Ascending aorta (tissue), 2 donors: ENCODE data around the gene PAK2. TPM values are rescaled to one million over a fixed set of nuclear protein-coding genes. Genes with fewer than 3 reads are reported as not detected.

Experiments
- DNase-seq, 2 donors: peaks; one replicate each; pipeline ENCODE4 v3.0.0-alpha.2; 2019; ENCODE audit warnings: low spot score in 2 of 2
- H3K27ac ChIP-seq, 2 donors: fragments of 200-600 bp; sonication (generic); one replicate each; pipeline ENCODE4 v1.5.1; 2016 to 2017; ENCODE audit warnings: mild to moderate bottlenecking in 1 of 2
- H3K27me3 ChIP-seq: fragments of 200-600 bp; sonication (generic); one replicate; pipeline ENCODE4 v1.5.1; 2017
- H3K36me3 ChIP-seq, 2 donors: fragments of 200-600 bp; sonication (generic); one replicate each; pipeline ENCODE4 v1.5.1; 2016
- H3K4me1 ChIP-seq, 2 donors: fragments of 200-600 bp; sonication (generic); one replicate each; pipeline ENCODE4 v1.5.1; 2016 to 2017; ENCODE audit warnings: mild to moderate bottlenecking in 1 of 2
- H3K4me3 ChIP-seq, 2 donors: fragments of 200-600 bp; sonication (generic); one replicate each; pipeline ENCODE4 v1.5.1; 2016 to 2017; ENCODE audit warnings: mild to moderate bottlenecking in 1 of 2
- H3K9me3 ChIP-seq, 2 donors: fragments of 200-600 bp; sonication (generic); one replicate each; pipeline ENCODE4 v1.5.1; 2016
- intact Hi-C: fragments of 100-400 bp; cut with DNase I; formaldehyde crosslinking; loops from one replicate; pipeline ENCODE4 v1.15.1; 2023
- total RNA-seq: library from RNA; depleted of rRNA; stranded (reverse); fragments of >200 nt; gene quantifications from one replicate; pipeline ENCODE4 v1.1.0, GENCODE V29; 2016
- TF ChIP-seq, protein P1 (sequence below), 3 experiments: fragments of 200-600 bp in 2 of 3; fragments of 450-650 bp in 1 of 3; sonication (generic) in 2 of 3; IDR thresholded peaks; one replicate each; pipeline ENCODE4 v1.5.1; 2016 to 2019; ENCODE audit warnings: antibody characterized with exemption in 3 of 3, mild to moderate bottlenecking in 1 of 3, moderate library complexity in 1 of 3

PAK2 gene
- total RNA-seq, 1 donor from 2014 or later: 24.4 TPM

DNA sequence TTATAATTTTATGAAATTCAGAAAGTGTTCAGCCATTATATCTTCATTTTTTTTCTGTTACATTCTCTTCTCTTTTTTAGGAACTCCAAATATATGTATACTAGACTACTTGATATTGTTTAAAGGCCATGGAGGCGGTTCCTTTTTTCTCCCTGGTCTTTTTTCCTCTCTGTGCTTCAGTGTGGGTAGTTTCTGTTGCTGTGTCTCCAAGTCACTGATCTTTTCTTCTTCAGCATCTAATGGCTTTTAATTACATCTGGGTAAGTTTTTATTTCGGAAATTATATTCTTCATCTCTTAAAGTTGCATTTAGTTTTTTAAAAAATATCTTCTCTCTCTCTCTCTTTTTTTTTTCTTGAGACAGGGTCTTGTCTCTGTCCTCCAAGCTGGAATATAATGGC lies 18.6 kb upstream of the PAK2 start:
- intact Hi-C loops: no loop called here
- no peak overlapping the region for H3K27ac ChIP-seq
- no peaks in the 10 kb centered on the region for H3K27me3 ChIP-seq
- no peaks in the 10 kb centered on the region for H3K9me3 ChIP-seq
- no peaks in the 10 kb centered on the region for H3K4me1 ChIP-seq
- no peak for DNase-seq
- peaks cover 0 to 8% of the 10 kb centered on the region in 2 donors for H3K36me3 ChIP-seq
- TF ChIP-seq, protein P1, sequence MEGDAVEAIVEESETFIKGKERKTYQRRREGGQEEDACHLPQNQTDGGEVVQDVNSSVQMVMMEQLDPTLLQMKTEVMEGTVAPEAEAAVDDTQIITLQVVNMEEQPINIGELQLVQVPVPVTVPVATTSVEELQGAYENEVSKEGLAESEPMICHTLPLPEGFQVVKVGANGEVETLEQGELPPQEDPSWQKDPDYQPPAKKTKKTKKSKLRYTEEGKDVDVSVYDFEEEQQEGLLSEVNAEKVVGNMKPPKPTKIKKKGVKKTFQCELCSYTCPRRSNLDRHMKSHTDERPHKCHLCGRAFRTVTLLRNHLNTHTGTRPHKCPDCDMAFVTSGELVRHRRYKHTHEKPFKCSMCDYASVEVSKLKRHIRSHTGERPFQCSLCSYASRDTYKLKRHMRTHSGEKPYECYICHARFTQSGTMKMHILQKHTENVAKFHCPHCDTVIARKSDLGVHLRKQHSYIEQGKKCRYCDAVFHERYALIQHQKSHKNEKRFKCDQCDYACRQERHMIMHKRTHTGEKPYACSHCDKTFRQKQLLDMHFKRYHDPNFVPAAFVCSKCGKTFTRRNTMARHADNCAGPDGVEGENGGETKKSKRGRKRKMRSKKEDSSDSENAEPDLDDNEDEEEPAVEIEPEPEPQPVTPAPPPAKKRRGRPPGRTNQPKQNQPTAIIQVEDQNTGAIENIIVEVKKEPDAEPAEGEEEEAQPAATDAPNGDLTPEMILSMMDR (IDR thresholded peaks at IDR 0.05): no peak
- H3K4me3 ChIP-seq: no peak overlapping the region

DNA sequence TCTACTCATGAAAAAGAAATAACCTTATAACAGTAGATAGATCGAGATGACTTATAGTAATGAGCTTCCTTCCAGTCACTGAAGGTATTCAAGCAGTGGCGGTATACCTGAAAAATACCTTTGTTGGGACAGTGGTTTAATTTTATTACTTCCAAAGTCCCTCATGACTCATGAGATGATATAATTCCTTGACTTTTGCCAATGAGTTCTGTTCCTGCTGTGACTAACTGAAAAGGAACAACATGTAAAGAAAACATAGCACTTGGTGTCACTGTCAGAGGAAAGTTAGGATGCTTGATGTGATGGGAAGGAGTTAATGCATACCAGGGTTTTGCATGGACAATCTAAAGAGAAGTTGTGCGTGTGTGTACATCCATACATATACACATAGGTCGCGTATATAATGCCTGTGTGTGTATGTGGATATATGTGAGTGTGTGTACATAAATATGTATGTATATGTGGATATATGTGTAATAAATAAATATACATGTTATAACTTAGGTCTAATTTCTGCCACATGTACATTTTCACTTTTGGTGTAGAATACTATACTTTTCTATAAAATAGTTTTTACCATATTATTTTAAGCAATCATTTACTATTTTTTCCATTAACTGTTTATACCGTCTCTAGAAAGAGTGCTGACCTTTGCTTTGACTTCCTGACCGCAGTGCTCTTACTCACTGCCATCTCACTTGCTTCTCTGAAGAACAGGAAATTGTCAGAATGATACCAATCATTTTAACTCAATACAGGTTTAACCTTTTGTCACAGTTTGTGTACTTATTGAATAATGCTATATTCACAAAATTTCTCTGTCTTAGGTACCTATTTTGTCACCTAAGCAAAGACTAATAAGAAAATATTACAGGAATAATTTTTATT lies 12.6 kb upstream of the PAK2 start:
- intact Hi-C loops: no loop called here
- no peaks in the 10 kb centered on the region for H3K4me1 ChIP-seq
- no peak overlapping the region for H3K27ac ChIP-seq
- TF ChIP-seq, protein P1 (IDR thresholded peaks at IDR 0.05): no peak
- peaks cover 8 to 16% of the 10 kb centered on the region in 2 donors for H3K36me3 ChIP-seq
- DNase-seq: no peak
- H3K4me3 ChIP-seq: no peak overlapping the region
- no peaks in the 10 kb centered on the region for H3K27me3 ChIP-seq
- no peaks in the 10 kb centered on the region for H3K9me3 ChIP-seq

DNA sequence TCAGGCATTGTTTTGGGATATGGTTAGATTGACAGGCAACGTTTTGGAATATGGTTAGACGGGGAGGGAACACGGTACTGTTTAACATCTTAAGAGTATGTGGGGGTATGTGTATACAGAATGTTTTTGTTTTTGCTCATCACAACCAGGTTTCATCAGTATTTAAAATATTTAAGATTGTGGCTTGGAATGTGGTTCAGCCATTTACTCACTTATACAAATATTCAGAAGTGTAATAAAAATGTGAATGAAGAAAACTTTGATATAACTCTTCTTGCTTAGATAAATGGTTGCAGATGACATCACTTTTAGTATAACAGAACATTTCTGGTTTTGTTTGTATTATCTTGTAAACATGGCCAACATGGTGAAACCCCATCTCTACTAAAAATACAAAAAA lies 3.9 kb upstream of the PAK2 start:
- Histone ChIP-seq H3K27me3 (no peaks in the 10 kb centered on the region), H3K4me3 (no peak overlapping the region), H3K4me1 (no peaks in the 10 kb centered on the region), H3K9me3 (no peaks in the 10 kb centered on the region), H3K36me3 (no peaks in the 10 kb centered on the region), H3K27ac (no peak overlapping the region)
- intact Hi-C loops: loop anchor here (5.0 kb wide), 1 partner anchor 207 kb away; the partner anchor contains the start of gene NCBP2
- TF ChIP-seq, protein P1 (IDR thresholded peaks at IDR 0.05): no peak
- DNase-seq: no peak

DNA sequence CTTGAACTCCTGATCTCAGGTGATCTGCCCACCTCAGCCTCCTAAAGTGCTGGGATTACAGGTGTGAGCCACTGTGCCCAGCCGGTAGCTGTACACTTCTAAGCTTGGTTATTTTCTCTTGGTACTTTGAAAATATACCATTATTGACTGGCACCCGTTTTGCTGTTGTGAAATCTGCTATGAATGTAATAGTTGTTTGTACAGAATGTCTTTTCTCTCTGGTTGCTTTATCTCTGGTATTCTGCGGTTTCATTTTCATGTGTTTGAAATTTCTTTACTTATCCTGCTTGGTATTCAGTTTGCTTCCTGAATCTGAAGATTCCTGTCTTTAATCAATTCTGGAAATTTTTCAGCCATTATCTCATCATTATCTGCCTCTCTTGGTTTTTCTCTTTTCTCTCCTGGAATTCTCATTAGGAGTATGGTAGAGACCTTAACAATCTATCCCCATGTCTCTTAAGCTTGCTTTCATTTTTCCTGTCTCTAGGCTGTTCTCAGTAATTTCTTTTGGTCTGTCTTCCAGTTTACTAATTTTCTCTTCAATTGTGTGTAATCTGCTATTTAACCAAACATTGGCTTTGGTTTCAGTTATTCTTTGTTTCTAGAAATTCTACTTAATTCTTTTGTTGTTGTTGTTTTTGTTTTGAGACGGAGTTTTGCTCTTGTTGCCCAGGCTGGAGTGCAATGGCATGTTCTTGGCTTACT lies 2.8 kb upstream of the PAK2 start:
- no peaks in the 10 kb centered on the region for H3K9me3 ChIP-seq
- H3K36me3 ChIP-seq: no peaks in the 10 kb centered on the region
- H3K4me3 ChIP-seq: no peak overlapping the region
- no peaks in the 10 kb centered on the region for H3K27me3 ChIP-seq
- DNase-seq: no peak
- intact Hi-C loops: loop anchor here (5.0 kb wide), 1 partner anchor 205 kb away; the partner anchor contains the start of gene NCBP2
- H3K4me1 ChIP-seq: peaks cover 4 to 6% of the 10 kb centered on the region in 2 donors
- H3K27ac ChIP-seq: no peak overlapping the region
- TF ChIP-seq, protein P1 (IDR thresholded peaks at IDR 0.05): no peak

DNA sequence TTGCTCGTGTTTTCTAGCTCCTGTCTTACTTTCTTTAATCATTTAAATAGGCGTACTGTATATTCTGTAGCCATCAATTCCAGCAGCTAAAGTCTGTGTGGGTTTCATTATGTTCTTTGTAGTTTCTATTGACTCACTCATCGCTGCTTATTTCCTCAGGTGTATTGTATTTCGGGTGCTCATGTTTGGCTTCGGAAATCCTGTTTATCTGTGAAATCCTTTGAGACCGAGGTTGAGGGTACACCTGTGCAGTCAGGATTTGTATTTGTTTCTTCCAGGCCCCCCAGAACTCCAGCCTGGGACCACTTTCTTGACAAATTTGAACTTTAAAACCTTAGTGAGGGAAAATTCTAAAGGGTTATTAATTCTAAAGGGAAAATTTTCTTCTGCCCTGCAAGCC lies 2.0 kb upstream of the PAK2 start:
- TF ChIP-seq, protein P1 (IDR thresholded peaks at IDR 0.05): no peak
- H3K36me3 ChIP-seq: no peaks in the 10 kb centered on the region
- DNase-seq: no peak
- H3K4me1 ChIP-seq: peaks cover 4 to 11% of the 10 kb centered on the region in 2 donors
- H3K9me3 ChIP-seq: no peaks in the 10 kb centered on the region
- intact Hi-C loops: loop anchor here (5.0 kb wide), 1 partner anchor 205 kb away; the partner anchor contains the start of gene NCBP2
- no peak overlapping the region for H3K4me3 ChIP-seq
- H3K27ac ChIP-seq: no peak overlapping the region
- no peaks in the 10 kb centered on the region for H3K27me3 ChIP-seq
